Stomach (tissue), 9 donors: ENCODE data around the gene CMTR2. TPM values are rescaled to one million over a fixed set of nuclear protein-coding genes. Genes with fewer than 3 reads are reported as not detected.

Experiments used
- DNase-seq, 2 donors: peaks; one replicate each; pipeline versions ENCODE4 v3.0.0 to v3.0.0-alpha.2; 2013 to 2019
- H3K27ac ChIP-seq, 5 donors: fragments of 200-600 bp in 4 of 5; sonication (generic) in 4 of 5; one replicate each; pipeline ENCODE4 v1.5.1; 2013 to 2019; ENCODE audit warnings: mild to moderate bottlenecking in 1 of 5, moderate library complexity in 1 of 5
- H3K27me3 ChIP-seq, 3 donors: fragments of 200-600 bp; sonication (generic); one replicate each; pipeline ENCODE4 v1.5.1; 2017 to 2019; ENCODE audit warnings: mixed run types in 1 of 3
- H3K36me3 ChIP-seq, 4 donors: fragments of 200-600 bp; sonication (generic); 1 replicate in 3 of 4; 2 replicates in 1 of 4; pipeline ENCODE4 v1.5.1; 2016 to 2019
- H3K4me1 ChIP-seq, 4 donors: fragments of 200-600 bp; sonication (generic); one replicate each; pipeline ENCODE4 v1.5.1; 2016 to 2019
- H3K4me3 ChIP-seq, 4 donors: fragments of 200-600 bp; sonication (generic) in 3 of 4; one replicate each; pipeline ENCODE4 v1.5.1; 2016 to 2019; ENCODE audit warnings: mild to moderate bottlenecking in 1 of 4
- H3K9me3 ChIP-seq, 4 donors: fragments of 200-600 bp; sonication (generic); one replicate each; pipeline ENCODE4 v1.5.1; 2016 to 2019
- EP300 ChIP-seq: sonication (generic); formaldehyde crosslinking; IDR thresholded peaks from one replicate; pipeline ENCODE4 v1.6.1; 2017; ENCODE audit warnings: antibody characterized with exemption
- POLR2A ChIP-seq, 4 donors: fragments of 450-650 bp; IDR thresholded peaks; one replicate each; pipeline ENCODE4 v1.6.1; 2016; ENCODE audit warnings: antibody characterized with exemption in 4 of 4, control low read depth in 2 of 4, mild to moderate bottlenecking in 1 of 4, moderate library complexity in 1 of 4
- POLR2AphosphoS5 ChIP-seq, 3 donors: sonication (generic); formaldehyde crosslinking; IDR thresholded peaks; one replicate each; pipeline ENCODE4 v1.6.1; 2016; ENCODE audit warnings: antibody characterized with exemption in 3 of 3
- WGBS, 5 donors: extraction: QIAGEN DNeasy Blood & Tissue Kit in 3 of 5; methylation state at CpG; one replicate each; pipeline versions ENCODE4 v1.1.5 to v1.1.7; 2013 to 2018; 5-methylcytosine and 5-hydroxymethylcytosine counted together
- intact Hi-C: fragments of 100-400 bp; cut with DNase I; formaldehyde crosslinking; loops from one replicate; pipeline ENCODE4 v1.15.1; 2023; ENCODE audit warnings: low total_unique reads
- polyA plus RNA-seq, 3 donors: library from polyadenylated mRNA; stranded (reverse); fragments of 200-250 nt; gene quantifications; one replicate each; pipeline ENCODE4 v1.2.3, GENCODE V29; 2013
- total RNA-seq, 5 donors: library from RNA; depleted of rRNA; stranded (reverse); fragments of >200 nt; gene quantifications; one replicate each; pipeline versions ENCODE4 v1.1.0 to v1.2.3, GENCODE V29; 2014 to 2016
- TF ChIP-seq, protein P1 (sequence below), 7 experiments: fragments of 450-650 bp in 4 of 7; fragments of 200-600 bp in 3 of 7; sonication (generic) in 3 of 7; IDR thresholded peaks; one replicate each; pipeline ENCODE4 v1.5.1; 2016 to 2019; ENCODE audit warnings: antibody characterized with exemption in 7 of 7, control low read depth in 2 of 7, mild to moderate bottlenecking in 1 of 7
- donor health status: healthy with polysubstance abuse.
- donor health status: Bipolar disorder and iron deficiency.
- donor health status: healthy.

The CMTR2 gene
- total and polyA plus RNA-seq, 8 donors, result 1.4 to 29.6 (median 7.6) TPM

DNA sequence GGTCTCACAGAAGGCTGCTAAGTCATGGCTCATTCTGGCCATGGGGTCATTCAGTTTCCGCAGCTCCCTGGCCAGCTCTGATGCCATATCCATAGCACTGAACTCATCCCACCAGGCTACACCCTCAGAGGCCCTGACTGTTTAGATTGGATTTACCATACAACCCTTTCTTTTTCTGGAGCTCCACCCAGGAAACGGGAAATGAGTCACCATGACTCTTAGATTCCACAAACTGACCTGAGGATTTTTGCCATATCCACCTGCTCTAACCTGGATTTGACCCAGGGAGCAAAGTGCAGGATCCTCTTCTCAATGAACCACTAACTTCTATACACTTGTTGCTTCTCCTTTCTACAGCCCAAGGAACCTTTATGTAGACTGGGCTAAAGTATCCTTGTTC, 49.0 kb upstream of the CMTR2 start:
- WGBS, 5 donors, result 64 to 82% (median 68%) methylated on average over 2 of the region's 2 CpGs
- no peaks in the 10 kb centered on the region for H3K4me1 ChIP-seq
- no peak for DNase-seq
- no peaks in the 10 kb centered on the region for H3K36me3 ChIP-seq
- H3K27me3 ChIP-seq, result peaks cover 0 to 26% (median 4%) of the 10 kb centered on the region in 3 donors
- no peak for TF ChIP-seq EP300
- no peak for TF ChIP-seq POLR2AphosphoS5 (IDR thresholded peaks at IDR 0.05)
- TF ChIP-seq, protein P1, sequence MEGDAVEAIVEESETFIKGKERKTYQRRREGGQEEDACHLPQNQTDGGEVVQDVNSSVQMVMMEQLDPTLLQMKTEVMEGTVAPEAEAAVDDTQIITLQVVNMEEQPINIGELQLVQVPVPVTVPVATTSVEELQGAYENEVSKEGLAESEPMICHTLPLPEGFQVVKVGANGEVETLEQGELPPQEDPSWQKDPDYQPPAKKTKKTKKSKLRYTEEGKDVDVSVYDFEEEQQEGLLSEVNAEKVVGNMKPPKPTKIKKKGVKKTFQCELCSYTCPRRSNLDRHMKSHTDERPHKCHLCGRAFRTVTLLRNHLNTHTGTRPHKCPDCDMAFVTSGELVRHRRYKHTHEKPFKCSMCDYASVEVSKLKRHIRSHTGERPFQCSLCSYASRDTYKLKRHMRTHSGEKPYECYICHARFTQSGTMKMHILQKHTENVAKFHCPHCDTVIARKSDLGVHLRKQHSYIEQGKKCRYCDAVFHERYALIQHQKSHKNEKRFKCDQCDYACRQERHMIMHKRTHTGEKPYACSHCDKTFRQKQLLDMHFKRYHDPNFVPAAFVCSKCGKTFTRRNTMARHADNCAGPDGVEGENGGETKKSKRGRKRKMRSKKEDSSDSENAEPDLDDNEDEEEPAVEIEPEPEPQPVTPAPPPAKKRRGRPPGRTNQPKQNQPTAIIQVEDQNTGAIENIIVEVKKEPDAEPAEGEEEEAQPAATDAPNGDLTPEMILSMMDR (IDR thresholded peaks at IDR 0.05), result no peak
- no peak for TF ChIP-seq POLR2A (IDR thresholded peaks at IDR 0.05)
- H3K9me3 ChIP-seq, result no peaks in the 10 kb centered on the region
- intact Hi-C loops, result no loop called here
- H3K4me3 ChIP-seq, result no peak overlapping the region
- H3K27ac ChIP-seq, result no peak overlapping the region

DNA sequence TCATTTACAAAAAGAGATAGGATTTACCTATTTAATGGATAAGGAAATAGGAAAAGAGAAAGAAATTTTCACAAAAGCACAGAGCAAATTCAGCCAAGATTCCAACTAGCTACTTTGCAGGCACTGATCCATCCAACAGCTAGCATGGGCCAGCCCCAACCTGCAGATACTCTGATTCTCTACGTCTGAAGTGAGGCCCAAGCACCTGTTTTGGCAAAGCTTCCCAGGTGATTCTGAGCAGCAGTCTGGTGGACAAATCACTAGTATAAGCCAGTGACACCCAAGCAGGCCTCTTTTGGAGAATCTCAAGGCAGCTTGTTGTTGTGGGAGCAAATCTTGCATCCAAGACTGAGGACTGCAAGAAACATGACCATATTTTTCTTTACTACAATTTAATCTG, 48.4 kb upstream of the CMTR2 start:
- Histone ChIP-seq H3K36me3 (no peaks in the 10 kb centered on the region), H3K4me1 (no peaks in the 10 kb centered on the region), H3K27me3 (peaks cover 0 to 20% (median 4%) of the 10 kb centered on the region in 3 donors), H3K27ac (no peak overlapping the region), H3K9me3 (no peaks in the 10 kb centered on the region), H3K4me3 (no peak overlapping the region)
- intact Hi-C loops, result no loop called here
- no peak for DNase-seq
- TF ChIP-seq EP300, result no peak
- WGBS, 5 donors, result 38 to 71% (median 63%) methylated on average over 1 of the region's 1 CpG

DNA sequence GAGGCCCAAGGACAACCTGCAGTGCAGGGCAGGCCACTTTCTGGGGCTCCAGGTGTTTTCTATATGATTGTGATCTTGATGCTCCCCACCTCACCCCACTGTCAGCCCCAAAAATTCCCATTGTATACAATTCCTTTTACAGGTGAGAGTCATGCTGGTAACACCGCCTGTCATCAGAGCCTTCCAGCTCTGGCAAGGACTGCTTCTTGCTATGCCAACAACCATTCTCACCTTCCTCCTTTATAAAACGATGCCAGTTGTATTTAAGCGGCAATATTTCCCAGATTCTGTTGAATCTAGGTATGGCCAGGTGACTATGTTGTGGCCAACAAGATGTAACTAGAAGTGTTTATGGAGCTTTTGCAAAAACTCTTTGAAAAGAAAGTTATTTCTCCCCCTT, 38.9 kb upstream of the CMTR2 start:
- no peak overlapping the region for H3K4me3 ChIP-seq
- peaks cover 0 to 7% (median 0%) of the 10 kb centered on the region in 3 donors for H3K27me3 ChIP-seq
- H3K36me3 ChIP-seq, result no peaks in the 10 kb centered on the region
- no peak for DNase-seq
- no peak for TF ChIP-seq POLR2AphosphoS5 (IDR thresholded peaks at IDR 0.05)
- no peak for TF ChIP-seq POLR2A (IDR thresholded peaks at IDR 0.05)
- TF ChIP-seq, protein P1 (IDR thresholded peaks at IDR 0.05), result no peak
- no peak for TF ChIP-seq EP300
- no peak overlapping the region for H3K27ac ChIP-seq
- 81 to 88% (median 86%) methylated on average over 3 of the region's 3 CpGs for WGBS, 5 donors
- H3K9me3 ChIP-seq, result peaks cover 0 to 6% (median 0%) of the 10 kb centered on the region in 4 donors
- no peaks in the 10 kb centered on the region for H3K4me1 ChIP-seq
- intact Hi-C loops, result no loop called here

DNA sequence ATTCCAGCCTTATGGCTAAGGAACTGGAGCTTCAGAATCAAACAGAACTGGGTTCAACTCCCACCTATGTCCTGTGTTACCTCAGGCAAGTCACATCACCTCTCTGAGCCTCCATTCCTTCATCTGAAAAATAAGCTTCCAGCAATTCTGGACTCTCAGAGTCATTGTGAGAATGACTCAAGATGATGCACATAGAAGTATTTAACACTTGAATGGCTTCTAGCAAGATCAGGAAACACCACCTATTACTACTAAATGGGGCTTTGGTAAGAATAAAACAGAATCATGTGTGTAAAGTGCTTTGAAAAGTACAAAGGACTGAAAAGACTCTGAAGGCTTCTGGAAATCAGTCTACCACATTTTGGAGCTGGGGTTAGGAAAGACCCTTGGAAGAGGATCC, 38.5 kb upstream of the CMTR2 start:
- no peaks in the 10 kb centered on the region for H3K4me1 ChIP-seq
- H3K4me3 ChIP-seq, result no peak overlapping the region
- TF ChIP-seq EP300 (no peak), POLR2AphosphoS5 (IDR thresholded peaks at IDR 0.05) (no peak), POLR2A (IDR thresholded peaks at IDR 0.05) (no peak)
- TF ChIP-seq, protein P1 (IDR thresholded peaks at IDR 0.05), result no peak
- no peak for DNase-seq
- H3K27me3 ChIP-seq, result peaks cover 0 to 7% (median 0%) of the 10 kb centered on the region in 3 donors
- H3K27ac ChIP-seq, result no peak overlapping the region
- H3K36me3 ChIP-seq, result no peaks in the 10 kb centered on the region
- intact Hi-C loops, result no loop called here
- peaks cover 0 to 6% (median 0%) of the 10 kb centered on the region in 4 donors for H3K9me3 ChIP-seq

DNA sequence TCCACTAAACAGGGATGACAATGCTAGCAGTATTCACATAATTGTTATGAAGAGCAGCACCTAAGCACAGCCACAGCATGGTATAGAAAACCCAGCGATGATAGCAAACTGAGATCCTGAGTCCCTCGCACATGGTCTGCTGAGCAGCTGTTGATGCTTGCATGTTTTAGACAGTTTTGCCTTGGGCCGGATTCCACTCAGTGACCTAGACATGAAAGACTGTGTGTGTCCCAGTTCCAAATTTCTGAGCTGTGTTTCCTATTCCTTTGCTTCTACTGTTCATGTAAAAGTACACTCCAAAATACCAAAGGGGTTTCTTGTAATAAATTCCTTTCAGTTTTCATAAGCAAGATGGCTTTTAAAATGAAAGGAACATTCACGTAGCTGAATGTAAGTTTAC, 30.8 kb upstream of the CMTR2 start:
- Histone ChIP-seq H3K36me3 (no peaks in the 10 kb centered on the region), H3K4me3 (no peak overlapping the region), H3K9me3 (no peaks in the 10 kb centered on the region), H3K27me3 (no peaks in the 10 kb centered on the region), H3K27ac (no peak overlapping the region), H3K4me1 (no peaks in the 10 kb centered on the region)
- TF ChIP-seq EP300, result no peak
- no peak for TF ChIP-seq POLR2A (IDR thresholded peaks at IDR 0.05)
- TF ChIP-seq, protein P1 (IDR thresholded peaks at IDR 0.05), result no peak
- no peak for TF ChIP-seq POLR2AphosphoS5 (IDR thresholded peaks at IDR 0.05)
- 72 to 86% (median 82%) methylated on average over 4 of the region's 4 CpGs for WGBS, 5 donors
- intact Hi-C loops, result loop anchor here (10.0 kb wide), 1 partner anchor 105 kb away; no protein-coding TSS in a partner anchor
- no peak for DNase-seq
